Breast epithelium (tissue), 4 donors: ENCODE results near the gene KCNC1. TPM values are rescaled to one million over a fixed set of nuclear protein-coding genes. Genes with fewer than 3 reads are reported as not detected.

Source experiments
- DNase-seq, 2 donors: peaks; one replicate each; pipeline ENCODE4 v3.0.0-alpha.2; 2019; ENCODE audit warnings: low spot score in 2 of 2
- H3K27ac ChIP-seq, 2 donors: fragments of 200-600 bp; sonication (generic) in 1 of 2; one replicate each; pipeline ENCODE4 v1.5.1; 2016 to 2019; ENCODE audit warnings: mild to moderate bottlenecking in 1 of 2
- H3K27me3 ChIP-seq, 2 donors: fragments of 200-600 bp; sonication (generic) in 1 of 2; one replicate each; pipeline versions ENCODE4 v1.5.1 to v1.6.0; 2017 to 2019; ENCODE audit warnings: control low read depth in 1 of 2, mild to moderate bottlenecking in 1 of 2
- H3K36me3 ChIP-seq: fragments of 200-600 bp; one replicate; pipeline ENCODE4 v1.5.1; 2019
- H3K4me1 ChIP-seq, 2 donors: fragments of 200-600 bp; sonication (generic); one replicate each; pipeline ENCODE4 v1.5.1; 2016 to 2019; ENCODE audit warnings: control low read depth in 1 of 2
- H3K4me3 ChIP-seq, 3 donors: fragments of 200-600 bp; sonication (generic); 1 replicate in 2 of 3; 2 replicates in 1 of 3; pipeline ENCODE4 v1.5.1; 2016 to 2019; ENCODE audit warnings: mild to moderate bottlenecking in 3 of 3, moderate library complexity in 2 of 3
- H3K9me3 ChIP-seq, 2 donors: fragments of 200-600 bp; sonication (generic) in 1 of 2; one replicate each; pipeline ENCODE4 v1.5.1; 2016 to 2019; ENCODE audit warnings: control low read depth in 1 of 2
- CTCF ChIP-seq, 3 donors: fragments of 450-650 bp; IDR thresholded peaks; one replicate each; pipeline ENCODE4 v1.5.1; 2016 to 2017; ENCODE audit warnings: antibody characterized with exemption in 3 of 3, mild to moderate bottlenecking in 3 of 3, moderate library complexity in 3 of 3
- POLR2A ChIP-seq: fragments of 450-650 bp; IDR thresholded peaks from one replicate; pipeline ENCODE4 v1.6.1; 2016; ENCODE audit warnings: antibody characterized with exemption, mild to moderate bottlenecking, moderate library complexity
- POLR2AphosphoS5 ChIP-seq, 3 donors: sonication (generic); formaldehyde crosslinking; IDR thresholded peaks; one replicate each; pipeline ENCODE4 v1.6.1; 2017; ENCODE audit warnings: antibody characterized with exemption in 3 of 3
- intact Hi-C: fragments of 100-400 bp; cut with DNase I; formaldehyde crosslinking; loops from one replicate; pipeline ENCODE4 v1.15.1; 2023; ENCODE audit warnings: low total_unique reads
- total RNA-seq, 3 donors: library from RNA; depleted of rRNA; stranded (reverse); fragments of >200 nt; gene quantifications; one replicate each; pipeline ENCODE4 v1.1.0, GENCODE V29; 2016

The KCNC1 gene
- total RNA-seq, 3 donors from 2014 or later = 0.15 TPM; not detected in 2

DNA sequence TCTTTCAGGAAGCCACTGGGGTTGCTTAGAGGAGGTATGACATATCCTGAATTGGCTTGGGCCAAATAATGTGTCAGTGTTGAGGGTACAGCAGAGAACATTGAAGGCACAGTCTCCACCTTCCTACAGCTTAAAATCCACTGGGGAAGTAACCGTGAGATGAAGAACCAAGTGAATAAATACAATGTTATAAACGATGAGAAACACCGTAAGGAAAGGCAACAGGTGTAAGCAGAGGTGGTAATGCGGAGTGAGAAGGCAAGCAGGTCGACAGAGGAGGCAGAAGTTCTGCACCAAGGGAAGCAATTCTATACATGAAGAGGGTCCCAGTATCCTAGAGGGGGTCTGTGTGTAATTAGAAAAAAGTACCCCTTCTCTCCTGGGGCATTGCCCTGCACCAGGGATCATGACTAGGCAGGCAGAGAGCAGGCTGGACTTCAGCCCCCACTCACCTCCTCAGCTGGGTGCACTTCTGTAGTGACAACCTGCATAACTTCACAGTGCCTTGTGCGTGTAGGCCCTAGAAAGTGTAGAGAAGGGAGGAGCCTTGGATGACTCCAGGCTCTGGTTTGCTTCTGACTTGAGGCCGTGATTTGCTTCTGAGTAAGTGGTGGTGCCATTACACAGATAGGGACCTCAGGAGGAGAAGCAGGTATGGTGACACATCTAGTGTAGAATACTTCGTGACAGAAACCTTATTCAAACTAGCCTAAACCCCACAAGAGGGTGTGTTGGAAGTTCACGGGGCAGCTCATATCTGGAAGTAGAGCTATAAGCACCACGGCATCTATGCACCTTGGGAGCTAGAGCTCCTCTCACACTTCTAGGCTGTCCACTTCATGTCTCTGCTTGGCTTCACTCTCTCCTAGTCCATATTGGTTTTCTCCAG, 10.3 kb upstream of the KCNC1 start:
- intact Hi-C loops = loop anchor here (5.0 kb wide), 1 partner anchor 707 kb away; no protein-coding TSS in a partner anchor
- Histone ChIP-seq H3K27me3 (peaks cover 10 to 56% of the 10 kb centered on the region in 2 donors), H3K27ac (no peak overlapping the region), H3K9me3 (no peaks in the 10 kb centered on the region), H3K4me1 (no peaks in the 10 kb centered on the region), H3K4me3 (no peak overlapping the region), H3K36me3 (no peaks in the 10 kb centered on the region)
- TF ChIP-seq POLR2AphosphoS5 (IDR thresholded peaks at IDR 0.05) = no peak
- no peak for TF ChIP-seq CTCF (IDR thresholded peaks at IDR 0.05)
- no peak for TF ChIP-seq POLR2A
- no peak for DNase-seq

- no peak for TF ChIP-seq POLR2A
- no peak for TF ChIP-seq POLR2AphosphoS5 (IDR thresholded peaks at IDR 0.05)
- no peak for TF ChIP-seq CTCF (IDR thresholded peaks at IDR 0.05)
- H3K4me3 ChIP-seq = no peak overlapping the region
- intact Hi-C loops = no loop called here
- no peaks in the 10 kb centered on the region for H3K4me1 ChIP-seq
- H3K27me3 ChIP-seq = peaks cover 4 to 52% of the 10 kb centered on the region in 2 donors
- H3K9me3 ChIP-seq = no peaks in the 10 kb centered on the region
- DNase-seq = no peak
- no peak overlapping the region for H3K27ac ChIP-seq
- no peaks in the 10 kb centered on the region for H3K36me3 ChIP-seq
Observed at GRCh38 chr11:17725174-17725573, 9.4 kb upstream of the KCNC1 start.

- H3K27me3 ChIP-seq = peaks cover 0 to 10% of the 10 kb centered on the region in 2 donors
Observed at GRCh38 chr11:17730137-17730536, 4.4 kb upstream of the KCNC1 start.

DNA sequence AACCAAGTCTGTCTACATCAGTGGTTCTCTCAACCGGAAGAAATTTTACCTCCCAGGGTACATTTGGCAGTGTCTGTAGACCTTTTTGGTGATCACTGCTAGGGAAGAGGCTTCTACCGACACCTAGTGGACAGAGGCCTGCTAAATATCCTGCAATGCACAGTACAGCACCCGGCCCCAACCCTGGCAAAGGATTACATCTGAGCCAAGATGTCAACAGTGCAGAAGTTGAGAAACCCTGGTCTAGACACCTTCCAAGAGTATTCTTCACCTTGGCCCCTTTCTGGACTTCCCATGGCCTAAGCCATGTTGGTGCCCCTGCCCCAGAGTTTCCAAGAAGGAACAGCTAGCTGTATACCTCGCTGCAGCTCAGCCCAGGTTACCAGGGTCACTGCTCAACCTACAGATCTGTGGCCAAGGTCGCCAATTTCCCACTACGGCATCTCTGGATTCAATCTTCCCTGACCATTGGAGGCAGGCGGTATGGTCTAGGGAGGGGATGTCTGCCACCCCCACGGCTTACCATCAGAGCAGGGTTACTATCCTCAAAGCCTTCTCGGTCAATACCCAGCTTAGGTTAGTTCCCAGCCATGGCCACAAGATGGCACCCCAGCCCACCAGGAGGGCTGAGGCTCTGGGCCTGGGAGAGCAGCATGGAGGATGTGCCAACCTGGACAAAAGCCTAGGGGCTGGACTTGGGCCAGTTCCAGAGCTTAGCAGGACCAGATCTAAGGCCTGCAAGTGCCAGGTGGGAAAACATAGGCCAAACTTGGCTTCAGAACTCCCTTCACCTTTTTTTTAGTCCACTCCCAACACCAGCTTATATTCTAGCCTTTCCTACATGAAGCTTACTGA, 3.7 kb upstream of the KCNC1 start:
- Histone ChIP-seq H3K9me3 (no peaks in the 10 kb centered on the region), H3K4me1 (no peaks in the 10 kb centered on the region), H3K27me3 (peaks cover 2 to 10% of the 10 kb centered on the region in 2 donors), H3K27ac (no peak overlapping the region), H3K4me3 (no peak overlapping the region), H3K36me3 (no peaks in the 10 kb centered on the region)
- TF ChIP-seq CTCF (IDR thresholded peaks at IDR 0.05) (peak; percentile 57 to 90 (median 90)), POLR2A (no peak), POLR2AphosphoS5 (IDR thresholded peaks at IDR 0.05) (peak in 1 of 3 donors; percentile 81)
- intact Hi-C loops = loop anchor here (5.0 kb wide), 1 partner anchor 246 kb away; no protein-coding TSS in a partner anchor
- peak; percentile 83 to 92 for DNase-seq

More at GRCh38 chr11:17730137-17730536, 4.4 kb upstream of the KCNC1 start:
- Histone ChIP-seq H3K27ac (no peak overlapping the region), H3K9me3 (no peaks in the 10 kb centered on the region), H3K4me3 (no peak overlapping the region), H3K4me1 (no peaks in the 10 kb centered on the region), H3K36me3 (no peaks in the 10 kb centered on the region)
- no peak for TF ChIP-seq CTCF (IDR thresholded peaks at IDR 0.05)
- no peak for TF ChIP-seq POLR2AphosphoS5 (IDR thresholded peaks at IDR 0.05)
- TF ChIP-seq POLR2A = no peak
- no peak for DNase-seq
- intact Hi-C loops = loop anchor here (5.0 kb wide), 1 partner anchor 247 kb away; no protein-coding TSS in a partner anchor
